GM12878 (cell line): Measurements from ENCODE around the gene IGSF22. TPM values are rescaled to one million over a fixed set of nuclear protein-coding genes. Genes with fewer than 3 reads are reported as not detected.

Experiments
- ATAC-seq: fragments of 200-7000 bp; cut with Tn5 transposase; 3 replicates; pipeline ENCODE4 v1.9.1; 2020; ENCODE audit warnings: mild to moderate bottlenecking, moderate library complexity
- BruUV-seq: library from RNA; stranded (reverse); fragments of 400-500 nt; replicated peaks from 2 replicates; lab custom pipeline; 2021; lab: Mats Ljungman, UMichigan
- CTCF ChIA-PET: fragments of 300-600 bp; sonication (Branson Sonifier 250); formaldehyde crosslinking; extraction: SDS; loops from one replicate; lab custom pipeline; 2021; ENCODE audit warnings: inconsistent platforms; lab: Yijun Ruan, JAX
- POLR2A ChIA-PET: fragments of 350-600 bp; formaldehyde crosslinking; extraction: SDS; loops from one replicate; lab custom pipeline; 2021; ENCODE audit warnings: inconsistent platforms; lab: Charles Lee
- RAD21 ChIA-PET: fragments of 300-600 bp; sonication (Branson Sonifier 250); formaldehyde crosslinking; loops from one replicate; lab custom pipeline; 2023; ENCODE audit warnings: antibody characterized with exemption; ENCODE audit not compliant: unreplicated experiment; lab: Charles Lee
- SMC1A ChIA-PET: fragments of 300-600 bp; sonication (Branson Sonifier 250); formaldehyde crosslinking; loops from one replicate; lab custom pipeline; 2023; ENCODE audit not compliant: unreplicated experiment, uncharacterized antibody; lab: Charles Lee
- DNase-seq: peaks from one replicate; pipeline ENCODE4 v3.0.0-alpha.2; 2011; ENCODE audit warnings: low read depth, low spot score
- FAIRE-seq: peaks from 3 replicates; lab custom pipeline; 2011; peaks lifted over from hg19 to GRCh38; lab: Jason Lieb, UNC
- H2AFZ ChIP-seq: 2 replicates; pipeline ENCODE4 v1.6.0; 2011; ENCODE audit warnings: low read depth, low read length, control low read depth; ENCODE audit not compliant: control insufficient read depth
- H3K27ac ChIP-seq: 2 replicates; pipeline ENCODE4 v1.5.1; 2011; ENCODE audit warnings: control low read depth; ENCODE audit not compliant: control insufficient read depth, insufficient read depth
- H3K27me3 ChIP-seq, 2 experiments: replicated peaks in 1 of 2; 2 replicates each; pipeline versions ENCODE4 v1.6.0 to v1.6.1; 2011; ENCODE audit warnings: low read length in 1 of 2; ENCODE audit not compliant: control insufficient read depth in 2 of 2, insufficient read depth in 2 of 2
- H3K36me3 ChIP-seq, 2 experiments: 2 replicates each; pipeline ENCODE4 v1.5.1; 2011; ENCODE audit warnings: low read length in 1 of 2; ENCODE audit not compliant: control insufficient read depth in 2 of 2, insufficient read depth in 2 of 2
- H3K4me1 ChIP-seq: 2 replicates; pipeline ENCODE4 v1.6.1; 2011; ENCODE audit warnings: mild to moderate bottlenecking, low read length, moderate library complexity, mixed read lengths; ENCODE audit not compliant: control insufficient read depth, insufficient read depth
- H3K4me2 ChIP-seq: 2 replicates; pipeline ENCODE4 v1.6.0; 2011; ENCODE audit warnings: control low read depth; ENCODE audit not compliant: control insufficient read depth, insufficient read depth
- H3K4me3 ChIP-seq: fragments of 200-600 bp; sonication (generic); 2 replicates; pipeline ENCODE4 v1.5.1; 2016
- H3K79me2 ChIP-seq: 2 replicates; pipeline ENCODE4 v1.6.0; 2011; ENCODE audit warnings: low read length; ENCODE audit not compliant: control insufficient read depth, insufficient read depth
- H3K9ac ChIP-seq: 2 replicates; pipeline ENCODE4 v1.8.0; 2011; ENCODE audit warnings: low read length, control low read depth, mixed read lengths; ENCODE audit not compliant: control insufficient read depth, insufficient read depth
- H3K9me3 ChIP-seq: replicated peaks from 3 replicates; pipeline ENCODE4 v1.5.1; 2011; ENCODE audit warnings: mild to moderate bottlenecking, low read length; ENCODE audit not compliant: control insufficient read depth, insufficient read depth
- H4K20me1 ChIP-seq: 2 replicates; pipeline ENCODE4 v1.6.0; 2011; ENCODE audit not compliant: control insufficient read depth, insufficient read depth
- BACH1 ChIP-seq: fragments of 450-650 bp; IDR thresholded peaks from 2 replicates; pipeline ENCODE4 v1.6.1; 2017; ENCODE audit warnings: mild to moderate bottlenecking, borderline replicate concordance
- BCL3 ChIP-seq: IDR thresholded peaks from 2 replicates; pipeline ENCODE4 v1.6.1; 2011; ENCODE audit warnings: borderline replicate concordance, low read depth, mild to moderate bottlenecking, moderate library complexity, low read length; ENCODE audit not compliant: insufficient read depth, poor library complexity, severe bottlenecking
- BCLAF1 ChIP-seq: fragments of 450-650 bp; IDR thresholded peaks from 2 replicates; pipeline ENCODE4 v1.6.1; 2017; ENCODE audit warnings: antibody characterized with exemption, mild to moderate bottlenecking, moderate library complexity
- CBX3 ChIP-seq: fragments of 200-600 bp; sonication (generic); IDR thresholded peaks from 2 replicates; pipeline ENCODE4 v1.6.1; 2016; ENCODE audit warnings: low read depth, borderline replicate concordance
- GABPA ChIP-seq: IDR thresholded peaks from 2 replicates; pipeline ENCODE4 v1.6.1; 2014; ENCODE audit warnings: antibody characterized with exemption, low read depth, mild to moderate bottlenecking, inconsistent platforms
- JUND ChIP-seq: IDR thresholded peaks from 2 replicates; pipeline ENCODE4 v1.6.1; 2012; ENCODE audit warnings: low read depth, mild to moderate bottlenecking, low read length, improper control_type of control experiment, moderate library complexity
- SIN3A ChIP-seq: IDR thresholded peaks from 2 replicates; pipeline ENCODE4 v1.6.1; 2012; ENCODE audit warnings: low read depth, low read length, improper control_type of control experiment
- SMAD5 ChIP-seq: IDR thresholded peaks from 2 replicates; pipeline ENCODE4 v1.6.1; 2016; ENCODE audit warnings: antibody characterized with exemption, low read depth
- YY1 ChIP-seq: IDR thresholded peaks from 2 replicates; pipeline ENCODE4 v1.6.1; 2011; ENCODE audit warnings: low read depth, mild to moderate bottlenecking, low read length
- ZNF24 ChIP-seq: fragments of 450-650 bp; IDR thresholded peaks from 2 replicates; pipeline ENCODE4 v1.6.1; 2017; ENCODE audit warnings: antibody characterized with exemption, mild to moderate bottlenecking
- WGBS: methylation state at CpG from one replicate; pipeline ENCODE4 v1.1.6; 2016; ENCODE audit warnings: low lambda C conversion rate; ENCODE audit not compliant: insufficient replicate concordance, insufficient coverage; ENCODE audit errors: missing lambda C conversion rate; 5-methylcytosine and 5-hydroxymethylcytosine counted together
- in situ Hi-C: fragments of 300-500 bp; cut with MboI; formaldehyde crosslinking; loops from 9 replicates; pipeline ENCODE4 v1.14.3; 2018; ENCODE audit warnings: mixed read lengths
- intact Hi-C: fragments of 100-400 bp; cut with micrococcal nuclease; formaldehyde crosslinking; loops from one replicate; pipeline ENCODE4 v1.14.2; 2022; ENCODE audit not compliant: unreplicated experiment
- polyA plus RNA-seq, 11 experiments: library from polyadenylated mRNA; depleted of rRNA in 4 of 11; unstranded in 6 of 11; stranded (reverse) in 5 of 11; fragments of >200 nt; fragmentation: Nextera tagmentation in 4 of 11; fragmentation: Illumina TruSeq in 1 of 11; extraction: Ambion mirVana in 4 of 11; extraction: Trizol in 1 of 11; gene quantifications; 1 replicate in 1 of 11; 2 replicates in 10 of 11; pipeline versions ENCODE4 v1.2.1 to v1.2.3, GENCODE V29; 2011 to 2016; ENCODE audit warnings: inconsistent platforms in 2 of 11, missing spikeins in 2 of 11, low read depth in 1 of 11
- total RNA-seq, 4 experiments: library from RNA; depleted of rRNA in 3 of 4; stranded (reverse); fragments of >200 nt in 3 of 4; fragmentation: Illumina TruSeq in 1 of 4; extraction: Trizol in 1 of 4; gene quantifications; 2 replicates each; pipeline versions ENCODE4 v1.2.1 to v1.2.3, GENCODE V29; 2013 to 2021

The IGSF22 gene
- total and polyA plus RNA-seq, 10 of the 15 experiments (the other 5 are each of a cell fraction or from before 2014, with no cell fraction given): 0.02 to 0.18 TPM; not detected in 8

GRCh38 chr11:18699848-18700261 is 26.1 kb downstream of the IGSF22 start:
- ChIA-PET RAD21 (no interaction called here), SMC1A (no interaction called here)
- Histone ChIP-seq H3K4me2 (no peak overlapping the region), H3K27ac (no peak overlapping the region), H3K27me3 (peaks cover 7 to 16% of the 10 kb centered on the region in 2 experiments), H3K9ac (no peak overlapping the region), H3K4me3 (no peak overlapping the region), H4K20me1 (no peaks in the 10 kb centered on the region), H3K79me2 (no peaks in the 10 kb centered on the region)
- no peak for ATAC-seq
- 31% methylated on average over 3 of the region's 3 CpGs for WGBS
- no TSS peak for BruUV-seq
- TF ChIP-seq BACH1 (no peak), SIN3A (no peak), BCLAF1 (no peak), ZNF24 (no peak), YY1 (no peak), SMAD5 (no peak), JUND (no peak), BCL3 (no peak), CBX3 (no peak), GABPA (no peak)
- TF ChIP-seq, all 136 proteins: peak for 0
- H2AFZ ChIP-seq: no peak overlapping the region
- no peak for FAIRE-seq
- H3K4me1 ChIP-seq: peaks cover 6% of the 10 kb centered on the region; the same call in 1 of the 2 replicates
- DNase-seq: no peak
- in situ Hi-C loops (no loop called here), intact Hi-C loops (no loop called here)
- H3K36me3 ChIP-seq: no peaks in the 10 kb centered on the region
- POLR2A ChIA-PET: no interaction called here
- CTCF ChIA-PET: interaction anchor here (0.6 kb wide), 1 partner anchor 847 kb away, joined by 4 read pairs; no protein-coding TSS in a partner anchor
- no peaks in the 10 kb centered on the region for H3K9me3 ChIP-seq
